ENCODE measurements around the gene MGAT4A. TPM values are rescaled to one million over a fixed set of nuclear protein-coding genes. Genes with fewer than 3 reads are reported as not detected.

The MGAT4A gene
- total and polyA plus RNA-seq, 2 of the 8 experiments (the other 6 are each of a cell fraction or from before 2014, with no cell fraction given) = 1.4 to 7.7 TPM

- Histone ChIP-seq H3K14ac (ENCODE audit: insufficient read length) (no peak overlapping the region), H2BK5ac (ENCODE audit: low read depth, low read length) (no peak overlapping the region), H2AK5ac (ENCODE audit: low read depth, low read length) (no peak overlapping the region), H3K4ac (replicated peaks; ENCODE audit: insufficient read length, low read depth, low read length) (no peak overlapping the region), H4K20me1 (replicated peaks in 1 of 2; ENCODE audit: control insufficient read depth in 1 of 2, insufficient read depth in 2 of 2, low read length in 2 of 2) (no peaks in the 10 kb centered on the region), H3K9ac (replicated peaks in 1 of 4; ENCODE audit: extremely low read depth in 1 of 4, low read depth in 3 of 4, low read length in 3 of 4) (no peak overlapping the region), H3K27me3 (replicated peaks in 1 of 4; ENCODE audit: control insufficient read depth in 3 of 4, extremely low read depth in 1 of 4, insufficient read depth in 3 of 4, low read length in 3 of 4) (peaks cover 2 to 20% (median 16%) of the 10 kb centered on the region in 4 experiments), H2BK15ac (ENCODE audit: low read length) (no peak overlapping the region), H4K8ac (ENCODE audit: extremely low read depth, insufficient read depth, low read length) (no peak overlapping the region), H3K9me3 (ENCODE audit: insufficient read depth in 2 of 2, low read depth in 1 of 2, low read length in 1 of 2) (no peaks in the 10 kb centered on the region), H2BK20ac (ENCODE audit: low read length) (no peak overlapping the region), H2BK120ac (replicated peaks; ENCODE audit: low read depth, low read length) (no peak overlapping the region), H4K91ac (replicated peaks; ENCODE audit: insufficient read length, low read length) (no peak overlapping the region), H3K18ac (ENCODE audit: extremely low read depth, low read length) (no peak overlapping the region), H3K56ac (replicated peaks; ENCODE audit: insufficient read length, low read depth, low read length) (no peak overlapping the region), H4K5ac (ENCODE audit: insufficient read length, low read depth, low read length) (no peak overlapping the region), H3K23ac (ENCODE audit: insufficient read length) (no peak overlapping the region), H3K4me2 (ENCODE audit: insufficient read depth in 1 of 2, low read depth in 2 of 2, low read length in 2 of 2) (no peak overlapping the region), H3K23me2 (ENCODE audit: low read depth, low read length) (peaks cover 4% of the 10 kb centered on the region; the same call in 1 of the 2 replicates), H3K79me1 (ENCODE audit: low read depth, low read length) (no peaks in the 10 kb centered on the region), H2AFZ (ENCODE audit: low read length) (no peak overlapping the region), H3K36me3 (ENCODE audit: control insufficient read depth in 2 of 4, insufficient read depth in 4 of 4, low read length in 3 of 4) (no peaks in the 10 kb centered on the region), H3K79me2 (ENCODE audit: control insufficient read depth in 1 of 2, insufficient read depth in 2 of 2, low read length in 2 of 2) (no peaks in the 10 kb centered on the region), H3K4me3 (ENCODE audit: extremely low read depth in 1 of 4, insufficient read depth in 2 of 4, low read depth in 3 of 4, low read length in 4 of 4) (no peak overlapping the region), H3K27ac (ENCODE audit: low read depth, low read length) (no peak overlapping the region), H2BK12ac (ENCODE audit: low read depth, low read length) (no peak overlapping the region), H3K4me1 (replicated peaks in 1 of 4; ENCODE audit: control insufficient read depth in 3 of 4, insufficient read depth in 4 of 4, low read length in 3 of 4) (peaks cover 0 to 5% (median under 1%) of the 10 kb centered on the region in 4 experiments; a peak in 3 of 7 replicates)
- DNase-seq (ENCODE audit: low read depth in 1 of 2, low spot score in 2 of 2) (no peak), FAIRE-seq (no peak)
- 74% methylated on average over 2 of the region's 2 CpGs; no CpG with 5 or more reads in 1 of the 2 experiments for WGBS, 2 experiments (ENCODE audit: extremely low coverage in 1 of 2, insufficient coverage in 1 of 2, insufficient read length in 1 of 2, insufficient replicate concordance in 2 of 2, low coverage in 1 of 2, low lambda C conversion rate in 2 of 2, missing lambda C conversion rate in 1 of 2)
- TF ChIP-seq JUN (IDR thresholded peaks at IDR 0.05; ENCODE audit: low read depth, low read length) (no peak), CBX8 (IDR thresholded peaks at IDR 0.05; ENCODE audit: borderline replicate concordance, low read depth, low read length) (no peak), SP2 (IDR thresholded peaks at IDR 0.05; ENCODE audit: low read length) (no peak), RBBP5 (IDR thresholded peaks at IDR 0.05; ENCODE audit: borderline replicate concordance, low read depth, low read length) (no peak)
- ChIA-PET POLR2A (ENCODE audit: partially characterized antibody) (no interaction called here), CTCF (ENCODE audit: partially characterized antibody) (no interaction called here)
Measured at GRCh38 chr2:98726735-98727368, 4.1 kb downstream of the MGAT4A start.

Data from H1 (cell line).